AG04449 (cell line): ENCODE measurements around the gene PRDX4.

Experiments
- CTCF ChIA-PET: fragments of 350-600 bp; formaldehyde crosslinking; extraction: SDS; loops from one replicate; lab custom pipeline; 2021; ENCODE audit warnings: antibody characterized with exemption; lab: Yijun Ruan, JAX
- POLR2A ChIA-PET: fragments of 400-600, 350-600 bp; formaldehyde crosslinking; extraction: SDS; loops from one replicate; lab custom pipeline; 2020; ENCODE audit warnings: antibody characterized with exemption, inconsistent platforms; lab: Yijun Ruan, JAX
- DNase-seq: peaks from one replicate; pipeline ENCODE4 v3.0.0-alpha.2; 2010; ENCODE audit warnings: low read depth, low spot score
- H3K4me3 ChIP-seq: 2 replicates; pipeline ENCODE4 v1.5.1; 2011; ENCODE audit warnings: low read depth, mild to moderate bottlenecking, control low read depth, low read length
- TF ChIP-seq, protein P1 (sequence below): IDR thresholded peaks from one replicate; pipeline ENCODE4 v1.5.1; 2011; ENCODE audit warnings: mild to moderate bottlenecking, moderate library complexity, low read length, control low read depth, inconsistent platforms; ENCODE audit not compliant: insufficient read depth; ENCODE audit errors: missing control alignments

PRDX4 gene

DNA sequence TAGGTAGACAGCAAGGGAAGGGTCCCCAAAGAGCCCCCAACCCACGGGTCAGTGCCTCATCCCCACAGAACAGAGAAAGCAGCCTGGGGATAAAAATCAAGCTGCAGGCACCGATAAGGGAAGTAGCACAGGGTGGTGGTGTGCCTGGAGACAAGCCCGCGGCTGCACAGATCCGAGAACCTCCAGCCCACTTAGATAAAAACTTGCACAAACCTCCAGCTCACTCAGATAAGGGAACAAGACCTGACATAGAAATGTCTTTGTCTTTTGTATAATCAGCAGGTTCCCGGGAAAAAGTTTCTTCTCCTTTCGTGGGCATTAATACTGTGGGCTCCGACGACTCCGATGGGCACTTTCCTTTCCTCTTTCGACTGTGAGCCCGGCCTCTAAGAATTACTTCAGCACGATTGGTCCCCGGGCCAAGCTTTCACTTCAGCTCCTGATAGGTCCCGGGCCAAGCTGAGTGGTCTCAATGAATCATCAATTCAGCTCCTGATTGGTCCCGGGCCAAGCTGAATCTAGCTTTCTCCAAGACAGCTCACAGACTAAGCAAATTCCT, 32.4 kb downstream of the PRDX4 start:
- no peak for DNase-seq
- H3K4me3 ChIP-seq = no peak overlapping the region
- CTCF ChIA-PET = interaction anchor here (1.2 to 10.9 kb wide), 2 partner anchors 203 to 210 kb away, joined by 3 to 189 read pairs; no protein-coding TSS in a partner anchor
- POLR2A ChIA-PET = no interaction called here
- TF ChIP-seq, protein P1, sequence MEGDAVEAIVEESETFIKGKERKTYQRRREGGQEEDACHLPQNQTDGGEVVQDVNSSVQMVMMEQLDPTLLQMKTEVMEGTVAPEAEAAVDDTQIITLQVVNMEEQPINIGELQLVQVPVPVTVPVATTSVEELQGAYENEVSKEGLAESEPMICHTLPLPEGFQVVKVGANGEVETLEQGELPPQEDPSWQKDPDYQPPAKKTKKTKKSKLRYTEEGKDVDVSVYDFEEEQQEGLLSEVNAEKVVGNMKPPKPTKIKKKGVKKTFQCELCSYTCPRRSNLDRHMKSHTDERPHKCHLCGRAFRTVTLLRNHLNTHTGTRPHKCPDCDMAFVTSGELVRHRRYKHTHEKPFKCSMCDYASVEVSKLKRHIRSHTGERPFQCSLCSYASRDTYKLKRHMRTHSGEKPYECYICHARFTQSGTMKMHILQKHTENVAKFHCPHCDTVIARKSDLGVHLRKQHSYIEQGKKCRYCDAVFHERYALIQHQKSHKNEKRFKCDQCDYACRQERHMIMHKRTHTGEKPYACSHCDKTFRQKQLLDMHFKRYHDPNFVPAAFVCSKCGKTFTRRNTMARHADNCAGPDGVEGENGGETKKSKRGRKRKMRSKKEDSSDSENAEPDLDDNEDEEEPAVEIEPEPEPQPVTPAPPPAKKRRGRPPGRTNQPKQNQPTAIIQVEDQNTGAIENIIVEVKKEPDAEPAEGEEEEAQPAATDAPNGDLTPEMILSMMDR = no peak

DNA sequence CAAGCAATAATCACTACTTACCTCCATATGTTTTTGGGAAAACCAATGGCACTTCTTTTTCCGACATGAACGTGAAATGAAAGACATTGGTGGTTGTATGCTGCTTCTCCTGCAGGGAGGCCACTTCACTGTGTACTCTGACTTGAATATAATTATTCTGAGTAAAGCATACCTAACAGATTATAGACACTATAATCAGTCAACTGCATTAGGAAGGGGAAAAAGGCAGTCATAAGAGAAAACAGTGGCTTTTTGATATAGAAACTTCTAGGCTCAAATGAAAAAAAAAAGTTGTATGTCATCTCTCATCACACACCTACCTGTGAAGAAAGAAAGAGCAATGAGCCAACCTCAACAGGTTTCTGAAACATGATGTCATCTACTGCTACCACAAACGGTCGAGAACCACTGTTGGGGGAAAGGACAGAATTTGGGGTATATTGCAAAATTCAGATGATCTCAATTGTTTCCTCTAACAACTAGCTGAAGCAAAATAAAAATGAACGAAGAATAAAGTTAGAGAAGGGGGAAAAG, 37.4 kb downstream of the PRDX4 start:
- TF ChIP-seq, protein P1 = no peak
- ChIA-PET POLR2A (no interaction called here), CTCF (no interaction called here)
- DNase-seq = no peak
- H3K4me3 ChIP-seq = no peak overlapping the region

DNA sequence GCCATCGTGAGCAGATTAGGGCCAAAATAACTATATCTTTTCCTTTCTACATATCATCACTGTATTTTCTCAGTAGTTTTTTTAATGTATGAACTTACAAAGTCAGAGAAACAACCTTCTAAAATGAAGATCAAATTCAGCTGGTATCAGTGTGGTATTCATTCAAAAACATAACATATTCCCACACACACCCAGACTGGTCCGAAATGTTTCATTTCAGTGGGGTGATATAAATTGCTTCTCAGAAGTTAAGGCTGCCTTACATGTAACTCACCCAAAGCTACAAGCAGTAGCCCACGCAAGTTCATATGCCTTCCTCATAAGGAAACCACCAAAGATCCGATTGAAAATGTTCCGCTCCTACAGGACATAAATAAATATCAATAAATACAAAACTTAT, 37.9 kb downstream of the PRDX4 start:
- TF ChIP-seq, protein P1 = no peak
- ChIA-PET CTCF (no interaction called here), POLR2A (no interaction called here)
- no peak for DNase-seq
- no peak overlapping the region for H3K4me3 ChIP-seq

DNA sequence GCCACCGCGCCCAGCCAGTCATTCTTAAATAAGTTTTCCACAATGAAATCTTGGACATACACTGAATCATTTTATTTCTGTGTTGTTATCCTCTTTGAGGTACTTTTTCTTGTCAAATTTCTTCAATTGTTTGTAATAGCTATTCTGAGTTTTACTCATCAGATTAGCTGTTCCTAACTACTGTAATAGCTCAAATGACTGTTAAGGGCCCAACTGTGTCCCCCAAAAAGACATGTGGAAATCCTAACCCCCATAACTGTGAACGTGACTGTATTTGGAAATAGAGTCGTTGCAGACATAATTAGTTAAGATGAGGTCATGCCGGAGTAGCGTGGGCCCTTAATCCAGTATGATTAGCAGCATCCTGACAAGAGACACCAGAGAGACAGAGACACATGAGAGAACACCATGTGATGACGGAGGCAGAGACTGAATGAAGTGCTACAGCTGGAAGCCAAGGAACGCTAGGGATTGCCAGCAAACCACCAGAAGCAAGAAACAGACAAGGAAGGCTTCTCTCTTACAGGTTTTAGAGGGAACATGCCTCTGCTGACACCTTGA, 52.9 kb downstream of the PRDX4 start:
- ChIA-PET POLR2A (no interaction called here), CTCF (interaction anchor here (1.5 kb wide), 2 partner anchors 9 to 182 kb away, joined by 3 to 4 read pairs; no protein-coding TSS in a partner anchor)
- no peak overlapping the region for H3K4me3 ChIP-seq
- no peak for DNase-seq
- TF ChIP-seq, protein P1 = no peak

DNA sequence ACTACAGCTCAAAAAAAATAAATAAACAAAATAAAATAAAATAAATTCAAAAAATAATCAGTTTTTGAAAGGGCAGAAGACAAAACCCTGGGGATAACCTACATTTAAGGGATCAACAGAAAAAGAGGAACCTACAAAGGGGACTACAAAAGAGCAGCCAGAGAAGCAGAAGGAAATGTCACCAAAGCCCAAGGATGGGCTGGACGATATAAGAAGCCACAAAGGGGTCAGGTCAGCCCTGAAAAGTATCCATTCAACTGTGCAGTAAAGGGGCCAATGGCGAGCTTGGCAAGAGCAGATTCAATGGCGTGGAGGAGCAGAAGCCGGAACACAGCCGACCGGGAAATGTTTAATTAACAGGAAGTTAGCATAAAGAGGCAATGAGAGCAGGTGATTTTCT, 58.9 kb downstream of the PRDX4 start:
- TF ChIP-seq, protein P1 = no peak
- CTCF ChIA-PET = interaction anchor here (5.8 kb wide), 1 partner anchor 176 kb away, joined by 25 read pairs; no protein-coding TSS in a partner anchor
- no peak overlapping the region for H3K4me3 ChIP-seq
- no peak for DNase-seq
- POLR2A ChIA-PET = no interaction called here

DNA sequence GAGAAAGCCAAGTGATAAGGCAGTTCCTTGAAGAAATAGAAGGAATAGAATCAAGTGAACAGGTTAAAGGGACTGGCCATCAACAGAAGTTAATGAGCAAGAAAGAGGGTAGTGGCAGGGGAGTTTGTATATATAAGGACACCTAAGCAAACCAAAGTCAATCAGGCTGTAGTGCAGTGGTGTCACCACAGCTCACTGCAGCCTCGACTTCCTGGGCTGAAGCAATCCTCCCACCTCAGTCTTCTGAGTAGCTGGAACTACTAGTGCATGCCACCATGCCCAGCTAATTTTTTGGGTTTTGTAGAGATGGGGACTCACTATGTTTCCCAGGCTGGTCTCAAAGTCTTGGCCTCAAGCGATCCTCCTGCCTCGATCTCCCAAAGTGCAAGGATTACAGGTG, 59.9 kb downstream of the PRDX4 start:
- ChIA-PET POLR2A (no interaction called here), CTCF (interaction anchor here (5.8 kb wide), 1 partner anchor 175 kb away, joined by 25 read pairs; no protein-coding TSS in a partner anchor)
- no peak overlapping the region for H3K4me3 ChIP-seq
- no peak for DNase-seq
- TF ChIP-seq, protein P1 = no peak
